Measurements from ENCODE around the gene ABHD16B.
A peak's percentile ranks its signal among the peaks of the same experiment; 100 is the strongest.

DNA sequence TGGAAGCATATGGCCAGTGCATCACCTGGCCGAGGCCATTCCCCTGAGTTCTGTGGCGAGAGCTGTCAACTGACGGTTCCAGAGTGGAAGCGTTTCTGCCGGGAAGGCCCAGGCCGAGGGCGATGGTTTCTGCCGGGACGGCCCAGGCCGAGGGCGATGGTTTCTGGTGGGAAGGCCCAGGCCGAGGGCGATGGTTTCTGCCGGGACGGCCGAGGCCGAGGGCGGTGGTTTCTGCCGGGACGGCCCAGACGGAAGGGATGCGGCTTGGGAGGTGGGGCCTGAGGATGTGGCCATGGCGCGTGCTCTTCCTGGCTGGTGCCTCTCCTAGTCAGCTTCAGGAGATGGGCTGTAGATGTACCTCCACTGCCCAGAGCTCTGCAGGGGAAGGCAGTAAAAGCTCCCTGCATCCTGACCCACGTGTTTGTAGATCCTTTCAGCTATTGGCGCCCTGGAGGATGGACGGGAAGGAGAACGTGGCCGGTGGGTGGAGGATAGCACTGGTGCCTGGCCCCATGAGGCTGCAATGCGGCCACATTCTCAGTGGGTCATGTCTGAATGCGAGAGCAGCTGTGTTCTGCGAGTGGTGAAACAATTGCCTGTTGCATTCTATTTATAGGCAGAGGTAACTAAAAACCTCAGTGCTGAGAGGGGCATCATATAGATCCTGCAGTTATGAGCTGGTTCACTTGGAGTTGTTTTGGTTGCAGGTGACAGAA lies 16.6 kb downstream of the ABHD16B start:
- peak; percentile 15 to 42 for TF ChIP-seq POLR2A (IDR thresholded peaks at IDR 0.05)
- TF ChIP-seq, protein P1, sequence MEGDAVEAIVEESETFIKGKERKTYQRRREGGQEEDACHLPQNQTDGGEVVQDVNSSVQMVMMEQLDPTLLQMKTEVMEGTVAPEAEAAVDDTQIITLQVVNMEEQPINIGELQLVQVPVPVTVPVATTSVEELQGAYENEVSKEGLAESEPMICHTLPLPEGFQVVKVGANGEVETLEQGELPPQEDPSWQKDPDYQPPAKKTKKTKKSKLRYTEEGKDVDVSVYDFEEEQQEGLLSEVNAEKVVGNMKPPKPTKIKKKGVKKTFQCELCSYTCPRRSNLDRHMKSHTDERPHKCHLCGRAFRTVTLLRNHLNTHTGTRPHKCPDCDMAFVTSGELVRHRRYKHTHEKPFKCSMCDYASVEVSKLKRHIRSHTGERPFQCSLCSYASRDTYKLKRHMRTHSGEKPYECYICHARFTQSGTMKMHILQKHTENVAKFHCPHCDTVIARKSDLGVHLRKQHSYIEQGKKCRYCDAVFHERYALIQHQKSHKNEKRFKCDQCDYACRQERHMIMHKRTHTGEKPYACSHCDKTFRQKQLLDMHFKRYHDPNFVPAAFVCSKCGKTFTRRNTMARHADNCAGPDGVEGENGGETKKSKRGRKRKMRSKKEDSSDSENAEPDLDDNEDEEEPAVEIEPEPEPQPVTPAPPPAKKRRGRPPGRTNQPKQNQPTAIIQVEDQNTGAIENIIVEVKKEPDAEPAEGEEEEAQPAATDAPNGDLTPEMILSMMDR (IDR thresholded peaks at IDR 0.05 in 4 of 5, conservative IDR thresholded peaks at IDR 0.05 in 1 of 5), result no peak
